NAMALWA (cell line): ENCODE data around the gene GDA.

Source experiments
- DNase-seq: peaks from one replicate; pipeline ENCODE4 v3.0.0-alpha.2; 2015; ENCODE audit warnings: low spot score

The GDA gene

GRCh38 chr9:72149231-72149975 lies at the start of gene GDA:
Gene GDA (plus strand): TSS chr9:72149440. CDS start chr9:72149560, 120 bp downstream.
- no peak for DNase-seq

- no peak for DNase-seq
Observed at GRCh38 chr9:72102520-72102919, 46.7 kb upstream of the GDA start.

DNA sequence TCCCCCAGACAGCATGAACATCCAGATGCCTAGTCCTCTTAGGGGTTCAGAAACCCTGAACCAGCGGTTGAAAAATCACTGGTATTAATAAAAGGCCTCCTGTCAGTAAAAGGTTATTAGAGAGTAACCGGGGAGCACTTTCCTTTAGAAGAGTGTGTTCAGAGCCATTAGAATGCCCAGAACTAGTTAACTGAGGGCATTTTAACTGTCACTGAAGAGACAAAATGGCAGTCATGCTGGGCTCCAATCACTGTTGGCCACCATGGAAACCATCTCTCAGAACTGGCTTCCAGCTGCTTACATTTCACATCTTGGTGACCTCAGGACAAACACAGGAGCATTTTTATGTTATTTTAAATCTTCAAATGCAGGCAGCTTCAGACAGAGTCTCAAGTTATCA lies 36.2 kb upstream of the GDA start:
- no peak for DNase-seq

GRCh38 chr9:72119853-72120252 lies 29.4 kb upstream of the GDA start:
- no peak for DNase-seq

DNA sequence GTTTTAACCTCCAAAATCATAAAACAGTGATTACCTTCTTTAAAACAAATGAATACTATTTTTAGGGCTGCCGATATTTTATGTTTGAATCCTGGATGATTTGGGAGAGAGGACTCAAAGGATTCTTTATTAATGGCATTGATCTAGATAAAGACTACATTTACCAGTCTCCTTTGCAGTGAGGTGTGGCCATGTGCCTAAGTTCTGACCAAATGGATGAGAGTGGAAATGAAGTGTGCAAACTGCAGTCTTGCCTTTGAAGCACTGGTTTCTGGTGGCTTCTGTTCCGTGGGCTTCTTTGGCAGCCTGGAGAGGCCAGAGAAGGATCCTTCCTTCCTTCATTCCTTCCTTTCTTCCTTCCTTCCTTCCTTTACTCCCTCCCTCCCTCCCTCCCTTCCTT lies 24.3 kb upstream of the GDA start:
- DNase-seq = no peak

DNA sequence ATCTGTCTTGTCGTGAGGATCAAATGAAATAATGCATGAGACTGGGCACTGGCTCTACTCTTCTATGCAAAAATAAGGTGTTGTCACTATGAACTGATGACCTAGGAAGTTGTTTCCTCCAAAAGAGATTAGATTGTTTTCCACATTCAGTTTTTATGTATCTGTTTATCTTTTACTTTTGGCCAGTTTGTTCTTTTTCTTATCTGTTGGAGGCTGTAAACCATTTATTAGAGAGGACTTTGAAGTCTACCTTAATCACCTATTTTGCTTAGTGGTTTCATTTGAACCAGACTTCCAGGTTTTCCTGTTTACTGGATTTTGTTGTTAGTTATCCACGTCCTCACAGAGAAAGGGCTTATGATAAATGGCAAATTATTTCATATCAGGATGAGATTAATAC lies 21.5 kb upstream of the GDA start:
- DNase-seq = no peak

DNA sequence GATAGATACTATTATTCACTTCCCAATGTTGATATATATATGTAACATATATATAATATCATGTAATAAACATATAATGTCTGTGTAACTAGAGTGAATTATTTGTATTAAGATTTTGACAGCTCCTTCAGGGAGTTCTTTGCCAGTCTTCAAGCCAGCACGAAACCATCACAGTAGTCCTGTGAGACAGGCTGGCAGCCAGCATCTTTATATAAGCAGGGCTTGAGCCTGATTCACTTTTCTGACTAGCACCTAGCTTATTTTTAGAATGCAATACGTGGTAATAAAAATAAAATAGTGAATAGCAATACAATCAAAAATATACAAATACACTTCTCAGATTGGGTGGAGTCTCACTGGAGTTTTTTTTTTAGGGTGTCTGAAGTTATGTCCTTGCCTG lies 20.7 kb upstream of the GDA start:
- DNase-seq = no peak

GRCh38 chr9:72129271-72130156 lies 19.7 kb upstream of the GDA start:
- no peak for DNase-seq

DNA sequence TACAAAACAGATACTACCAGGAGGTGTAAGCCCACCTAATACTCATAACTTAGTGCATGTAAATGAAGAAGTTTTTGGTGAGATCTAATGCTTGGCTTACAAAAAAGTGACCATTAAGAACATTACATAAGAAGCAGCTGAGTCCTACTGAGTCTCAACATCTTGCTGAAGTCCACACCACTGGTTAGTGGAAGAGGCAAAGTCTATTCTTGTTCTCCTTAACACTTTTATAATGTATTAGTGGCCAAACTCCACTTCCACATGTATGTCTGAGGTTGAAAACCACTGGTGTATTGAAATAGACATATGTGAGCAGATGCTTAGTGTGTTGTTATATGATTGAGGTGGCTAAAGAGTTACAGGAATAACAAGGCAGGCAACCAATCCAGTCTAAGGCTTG lies 18.9 kb upstream of the GDA start:
- no peak for DNase-seq

GRCh38 chr9:72131206-72131605 lies 18.0 kb upstream of the GDA start:
- no peak for DNase-seq

GRCh38 chr9:72132052-72132451 lies 17.2 kb upstream of the GDA start:
- no peak for DNase-seq

- DNase-seq = no peak
Observed at GRCh38 chr9:72133365-72134035, 15.7 kb upstream of the GDA start.

- no peak for DNase-seq
Observed at GRCh38 chr9:72134801-72135200, 14.4 kb upstream of the GDA start.

GRCh38 chr9:72137697-72138365 lies 11.4 kb upstream of the GDA start:
- DNase-seq = no peak

- DNase-seq = no peak
Observed at GRCh38 chr9:72139226-72139625, 10.0 kb upstream of the GDA start.

GRCh38 chr9:72140586-72140985 lies 8.7 kb upstream of the GDA start:
- no peak for DNase-seq

- DNase-seq = no peak
Observed at GRCh38 chr9:72141484-72141883, 7.8 kb upstream of the GDA start.

GRCh38 chr9:72144756-72145492 lies 4.3 kb upstream of the GDA start:
- DNase-seq = no peak

GRCh38 chr9:72145733-72146505 lies 3.3 kb upstream of the GDA start:
- DNase-seq = no peak

- no peak for DNase-seq
Observed at GRCh38 chr9:72147676-72148075, 1.6 kb upstream of the GDA start.

GRCh38 chr9:72150127-72150526 lies 887 bp downstream of the GDA start:
- DNase-seq = no peak
